B cell (primary cell): ENCODE data around the gene CD200R1L. TPM values are rescaled to one million over a fixed set of nuclear protein-coding genes. Genes with fewer than 3 reads are reported as not detected.

ENCODE experiments used
- ATAC-seq: fragments of 200-7000 bp; cut with Tn5 transposase; one replicate; pipeline ENCODE4 v1.10.0; 2021; ENCODE audit warnings: low read depth, mild to moderate bottlenecking, moderate number of reproducible peaks, moderate library complexity
- CTCF ChIA-PET: fragments of 350-600 bp; sonication (Branson Sonifier 250); formaldehyde crosslinking; loops from one replicate; lab custom pipeline; 2021; ENCODE audit warnings: antibody characterized with exemption, inconsistent platforms; lab: Charles Lee
- POLR2A ChIA-PET: fragments of 350-600 bp; sonication (Branson Sonifier 250); formaldehyde crosslinking; loops from one replicate; lab custom pipeline; 2021; ENCODE audit warnings: antibody characterized with exemption; lab: Charles Lee
- DNase-seq: peaks from one replicate; pipeline ENCODE4 v3.0.0; 2013
- H2AFZ ChIP-seq: 2 replicates; pipeline ENCODE4 v1.6.1; 2012; ENCODE audit warnings: mild to moderate bottlenecking, low read depth, low read length; ENCODE audit not compliant: insufficient read depth, poor library complexity, severe bottlenecking
- H3K27ac ChIP-seq, 2 donors: 1 replicate in 1 of 2; 2 replicates in 1 of 2; pipeline ENCODE4 v1.5.1; 2012 to 2013; ENCODE audit warnings: low read length in 2 of 2, mild to moderate bottlenecking in 2 of 2, moderate library complexity in 1 of 2
- H3K27me3 ChIP-seq, 4 experiments: fragments of 200-600 bp in 1 of 4; sonication (generic) in 1 of 4; replicated peaks in 1 of 4; 1 replicate in 2 of 4; 2 replicates in 2 of 4; pipeline versions ENCODE4 v1.6.1 to v1.7.0; 2013 to 2016; ENCODE audit warnings: low read length in 3 of 4, mild to moderate bottlenecking in 2 of 4, mixed read lengths in 1 of 4, moderate library complexity in 1 of 4; ENCODE audit not compliant: insufficient read depth in 4 of 4, control insufficient read depth in 3 of 4; ENCODE audit errors: control extremely low read depth in 1 of 4
- H3K36me3 ChIP-seq, 2 experiments: replicated peaks in 1 of 2; 1 replicate in 1 of 2; 2 replicates in 1 of 2; pipeline versions ENCODE4 v1.6.1 to v1.7.1; 2013; ENCODE audit warnings: low read length in 1 of 2; ENCODE audit not compliant: insufficient read depth in 2 of 2, control insufficient read depth in 1 of 2; ENCODE audit errors: control extremely low read depth in 1 of 2, extremely low read depth in 1 of 2
- H3K4me1 ChIP-seq, 2 donors: fragments of 200-600 bp in 1 of 2; sonication (generic) in 1 of 2; 1 replicate in 1 of 2; 2 replicates in 1 of 2; pipeline versions ENCODE4 v1.5.1 to v1.6.1; 2013 to 2017; ENCODE audit warnings: low read length in 2 of 2; ENCODE audit not compliant: control insufficient read depth in 2 of 2, insufficient read depth in 2 of 2
- H3K4me2 ChIP-seq: replicated peaks from 2 replicates; pipeline ENCODE3; 2012; ENCODE audit warnings: mild to moderate bottlenecking, low read depth, low read length; ENCODE audit not compliant: poor library complexity, severe bottlenecking
- H3K4me3 ChIP-seq, 5 experiments: fragments of 200-600 bp in 1 of 5; sonication (generic) in 1 of 5; 1 replicate in 3 of 5; 2 replicates in 2 of 5; pipeline versions ENCODE4 v1.5.1 to v1.7.0; 2011 to 2016; ENCODE audit warnings: low read length in 4 of 5, mild to moderate bottlenecking in 4 of 5, low read depth in 2 of 5, control low read depth in 1 of 5, moderate library complexity in 1 of 5; ENCODE audit not compliant: insufficient read depth in 1 of 5; ENCODE audit errors: control extremely low read depth in 1 of 5, extremely low read depth in 1 of 5
- H3K79me2 ChIP-seq: fragments of 200-600 bp; sonication (generic); one replicate; pipeline ENCODE4 v1.6.0; 2016; ENCODE audit warnings: low read length; ENCODE audit not compliant: control insufficient read depth, insufficient read depth
- H3K9ac ChIP-seq: fragments of 200-600 bp; sonication (generic); 2 replicates; pipeline ENCODE4 v1.6.1; 2017; ENCODE audit warnings: mild to moderate bottlenecking, low read length, moderate library complexity
- H3K9me3 ChIP-seq, 3 donors: one replicate each; pipeline versions ENCODE4 v1.6.1 to v1.7.1; 2013; ENCODE audit warnings: low read length in 2 of 3; ENCODE audit not compliant: control insufficient read depth in 2 of 3, insufficient read depth in 1 of 3; ENCODE audit errors: control extremely low read depth in 1 of 3
- H4K20me1 ChIP-seq: 2 replicates; pipeline ENCODE4 v1.6.0; 2012; ENCODE audit warnings: mild to moderate bottlenecking, low read length; ENCODE audit not compliant: insufficient read depth, control insufficient read depth, poor library complexity, severe bottlenecking
- H3K27ac Mint-ChIP-seq: one replicate; pipeline ENCODE4 v1.8.0; 2021; ENCODE audit warnings: mixed read lengths
- H3K27me3 Mint-ChIP-seq: one replicate; pipeline ENCODE4 v1.8.0; 2021; ENCODE audit warnings: mixed read lengths
- H3K4me1 Mint-ChIP-seq: one replicate; pipeline ENCODE4 v1.8.0; 2021; ENCODE audit warnings: mixed read lengths
- H3K4me3 Mint-ChIP-seq: one replicate; pipeline ENCODE4 v1.8.0; 2021; ENCODE audit warnings: mixed read lengths
- H3K9me3 Mint-ChIP-seq: one replicate; pipeline ENCODE4 v1.8.0; 2022; ENCODE audit warnings: mixed read lengths; ENCODE audit not compliant: insufficient read depth
- CTCF ChIP-seq: fragments of 200-600 bp; IDR thresholded peaks from one replicate; pipeline ENCODE4 v1.8.0; 2022; ENCODE audit warnings: antibody characterized with exemption, mild to moderate bottlenecking
- EZH2 ChIP-seq: IDR thresholded peaks from 2 replicates; pipeline ENCODE4 v1.6.1; 2012; ENCODE audit warnings: borderline replicate concordance, low read depth, mild to moderate bottlenecking, moderate library complexity, low read length; ENCODE audit not compliant: insufficient read depth, poor library complexity, severe bottlenecking
- intact Hi-C: fragments of 100-400 bp; cut with micrococcal nuclease; formaldehyde crosslinking; loops from one replicate; pipeline ENCODE4 v1.10.0; 2022
- polyA plus RNA-seq: library from polyadenylated mRNA; depleted of rRNA; stranded (reverse); fragments of >200 nt; gene quantifications from 2 replicates; pipeline ENCODE4 v1.2.3, GENCODE V29; 2012
- total RNA-seq, 2 donors: library from RNA; stranded (reverse); fragments of 120-200 nt in 1 of 2; gene quantifications; 1 replicate in 1 of 2; 2 replicates in 1 of 2; pipeline versions ENCODE4 v1.2.3 to v1.2.4, GENCODE V29; 2013 to 2022

The CD200R1L gene
- total and polyA plus RNA-seq, 2 donors (not counting 1 experiment from before 2014, with no cell fraction given), result not detected

- Mint-ChIP-seq H3K27me3 (no peaks in the 10 kb centered on the region), H3K4me1 (peaks cover 21% of the 10 kb centered on the region), H3K27ac (no peak overlapping the region), H3K9me3 (no peaks in the 10 kb centered on the region), H3K4me3 (no peak overlapping the region)
- Histone ChIP-seq H3K36me3 (no peaks in the 10 kb centered on the region), H3K9ac (no peak overlapping the region), H3K4me3 (no peak overlapping the region), H3K79me2 (no peaks in the 10 kb centered on the region), H3K4me2 (no peak overlapping the region), H3K9me3 (no peaks in the 10 kb centered on the region), H3K27me3 (no peaks in the 10 kb centered on the region), H3K4me1 (peaks cover 0 to 3% of the 10 kb centered on the region in 2 donors), H4K20me1 (no peaks in the 10 kb centered on the region), H2AFZ (no peak overlapping the region), H3K27ac (no peak overlapping the region)
- ATAC-seq (no peak), DNase-seq (no peak)
- TF ChIP-seq CTCF, result no peak
- no peak for TF ChIP-seq EZH2
- intact Hi-C loops, result no loop called here
- POLR2A ChIA-PET, result no interaction called here
- CTCF ChIA-PET, result interaction anchor here (1.7 kb wide), 1 partner anchor 177 kb away, joined by 4 read pairs; no protein-coding TSS in a partner anchor
Measured at GRCh38 chr3:112802338-112802737, 44.3 kb downstream of the CD200R1L start.

- Mint-ChIP-seq H3K9me3 (no peaks in the 10 kb centered on the region), H3K27ac (no peak overlapping the region), H3K27me3 (no peaks in the 10 kb centered on the region), H3K4me1 (peaks cover 28% of the 10 kb centered on the region), H3K4me3 (no peak overlapping the region)
- CTCF ChIA-PET, result no interaction called here
- Histone ChIP-seq H3K9me3 (no peaks in the 10 kb centered on the region), H2AFZ (no peak overlapping the region), H4K20me1 (no peaks in the 10 kb centered on the region), H3K4me2 (no peak overlapping the region), H3K9ac (no peak overlapping the region), H3K36me3 (no peaks in the 10 kb centered on the region), H3K27ac (no peak overlapping the region), H3K4me1 (peaks cover under 1 to 5% of the 10 kb centered on the region in 2 donors), H3K4me3 (no peak overlapping the region), H3K79me2 (no peaks in the 10 kb centered on the region), H3K27me3 (no peaks in the 10 kb centered on the region)
- POLR2A ChIA-PET, result no interaction called here
- ATAC-seq (no peak), DNase-seq (no peak)
- intact Hi-C loops, result no loop called here
- no peak for TF ChIP-seq CTCF
- no peak for TF ChIP-seq EZH2
Measured at GRCh38 chr3:112799946-112800345, 46.7 kb downstream of the CD200R1L start.
